Activated T-helper 17 cell treated with anti-CD3 and anti-CD28 coated beads, Interleukin-2, amount 50 U/mL, for 72 hours (primary cell): Measurements from ENCODE around the gene NET1. TPM values are rescaled to one million over a fixed set of nuclear protein-coding genes. Genes with fewer than 3 reads are reported as not detected.

Experiments used
- ATAC-seq: fragments of 150-1000 bp; cut with Tn5 transposase; replicated peaks from 2 replicates; pipeline ENCODE4 v1.10.0; 2021; ENCODE audit warnings: mild to moderate bottlenecking, moderate library complexity
- H3K27ac Mint-ChIP-seq: one replicate; pipeline ENCODE4 v1.8.0; 2022; ENCODE audit warnings: mixed read lengths
- H3K27me3 Mint-ChIP-seq: one replicate; pipeline ENCODE4 v1.8.0; 2022; ENCODE audit warnings: mixed read lengths
- H3K36me3 Mint-ChIP-seq: one replicate; pipeline ENCODE4 v1.8.0; 2022; ENCODE audit warnings: low read depth, mild to moderate bottlenecking, mixed read lengths
- H3K4me1 Mint-ChIP-seq: one replicate; pipeline ENCODE4 v1.8.0; 2022; ENCODE audit warnings: mixed read lengths
- H3K4me3 Mint-ChIP-seq: one replicate; pipeline ENCODE4 v1.8.0; 2022; ENCODE audit warnings: mild to moderate bottlenecking, mixed read lengths
- H3K9me3 Mint-ChIP-seq: one replicate; pipeline ENCODE4 v1.8.0; 2022; ENCODE audit warnings: mixed read lengths
- total RNA-seq, 2 donors: library from RNA; stranded (reverse); gene quantifications; one replicate each; pipeline ENCODE4 v1.2.3, GENCODE V29; 2022

The NET1 gene
- total RNA-seq, 2 donors from 2014 or later: 17.0 to 39.6 TPM

- no peaks in the 10 kb centered on the region for H3K36me3 Mint-ChIP-seq
- H3K27me3 Mint-ChIP-seq: no peaks in the 10 kb centered on the region
- H3K4me1 Mint-ChIP-seq: peaks cover 26% of the 10 kb centered on the region
- H3K27ac Mint-ChIP-seq: peak overlapping the region; percentile 4
- H3K9me3 Mint-ChIP-seq: no peaks in the 10 kb centered on the region
- ATAC-seq: peak; percentile 71
- H3K4me3 Mint-ChIP-seq: peak overlapping the region; percentile 22
Measured at GRCh38 chr10:5443429-5443828, 31.1 kb downstream of the NET1 start.

- H3K4me1 Mint-ChIP-seq: peaks cover 26% of the 10 kb centered on the region
- no peak overlapping the region for H3K4me3 Mint-ChIP-seq
- H3K27me3 Mint-ChIP-seq: no peaks in the 10 kb centered on the region
- no peak for ATAC-seq
- H3K27ac Mint-ChIP-seq: no peak overlapping the region
- no peaks in the 10 kb centered on the region for H3K9me3 Mint-ChIP-seq
- no peaks in the 10 kb centered on the region for H3K36me3 Mint-ChIP-seq
Measured at GRCh38 chr10:5445006-5445405, 32.6 kb downstream of the NET1 start.

- no peak for ATAC-seq
- H3K27me3 Mint-ChIP-seq: no peaks in the 10 kb centered on the region
- H3K27ac Mint-ChIP-seq: no peak overlapping the region
- no peaks in the 10 kb centered on the region for H3K36me3 Mint-ChIP-seq
- H3K4me1 Mint-ChIP-seq: peaks cover 26% of the 10 kb centered on the region
- no peaks in the 10 kb centered on the region for H3K9me3 Mint-ChIP-seq
- peak overlapping the region; percentile 38 for H3K4me3 Mint-ChIP-seq
Measured at GRCh38 chr10:5446390-5446926, 34.1 kb downstream of the NET1 start.

- Mint-ChIP-seq H3K36me3 (peaks cover 4% of the 10 kb centered on the region), H3K4me1 (peaks cover 26% of the 10 kb centered on the region), H3K9me3 (no peaks in the 10 kb centered on the region), H3K4me3 (peak overlapping the region; percentile 38), H3K27ac (peak overlapping the region; percentile 1), H3K27me3 (no peaks in the 10 kb centered on the region)
- ATAC-seq: peak; percentile 23
Measured at GRCh38 chr10:5447056-5447455, 34.7 kb downstream of the NET1 start.

GRCh38 chr10:5447611-5448071 is 35.3 kb downstream of the NET1 start:
- Mint-ChIP-seq H3K36me3 (peaks cover 10% of the 10 kb centered on the region), H3K4me1 (peaks cover 26% of the 10 kb centered on the region), H3K27me3 (no peaks in the 10 kb centered on the region), H3K27ac (peak overlapping the region; percentile 1), H3K4me3 (peak overlapping the region; percentile 38), H3K9me3 (no peaks in the 10 kb centered on the region)
- peak; percentile 90 for ATAC-seq

- peaks cover 18% of the 10 kb centered on the region for H3K36me3 Mint-ChIP-seq
- ATAC-seq: no peak
- H3K9me3 Mint-ChIP-seq: no peaks in the 10 kb centered on the region
- no peak overlapping the region for H3K27ac Mint-ChIP-seq
- no peak overlapping the region for H3K4me3 Mint-ChIP-seq
- H3K27me3 Mint-ChIP-seq: no peaks in the 10 kb centered on the region
- peaks cover 21% of the 10 kb centered on the region for H3K4me1 Mint-ChIP-seq
Measured at GRCh38 chr10:5448333-5449001, 36.1 kb downstream of the NET1 start.

GRCh38 chr10:5449227-5449626 is 36.9 kb downstream of the NET1 start:
- Mint-ChIP-seq H3K4me3 (no peak overlapping the region), H3K27me3 (no peaks in the 10 kb centered on the region), H3K9me3 (no peaks in the 10 kb centered on the region), H3K27ac (no peak overlapping the region), H3K4me1 (peaks cover 14% of the 10 kb centered on the region), H3K36me3 (peaks cover 26% of the 10 kb centered on the region)
- no peak for ATAC-seq

- Mint-ChIP-seq H3K4me3 (no peak overlapping the region), H3K4me1 (peaks cover 9% of the 10 kb centered on the region), H3K27ac (no peak overlapping the region)
Measured at GRCh38 chr10:5449823-5450222, 37.5 kb downstream of the NET1 start.

GRCh38 chr10:5450605-5451384 is 38.4 kb downstream of the NET1 start:
- Mint-ChIP-seq H3K9me3 (no peaks in the 10 kb centered on the region), H3K4me3 (no peak overlapping the region), H3K4me1 (peaks cover 9% of the 10 kb centered on the region), H3K36me3 (peaks cover 41% of the 10 kb centered on the region), H3K27me3 (no peaks in the 10 kb centered on the region), H3K27ac (no peak overlapping the region)
- no peak for ATAC-seq

More at GRCh38 chr10:5449823-5450222, 37.5 kb downstream of the NET1 start:
- ATAC-seq: no peak
- peaks cover 32% of the 10 kb centered on the region for H3K36me3 Mint-ChIP-seq
- H3K9me3 Mint-ChIP-seq: no peaks in the 10 kb centered on the region
- H3K27me3 Mint-ChIP-seq: no peaks in the 10 kb centered on the region

GRCh38 chr10:5453749-5454489 is 41.6 kb downstream of the NET1 start:
- Mint-ChIP-seq H3K4me1 (no peaks in the 10 kb centered on the region), H3K9me3 (no peaks in the 10 kb centered on the region), H3K27me3 (no peaks in the 10 kb centered on the region), H3K36me3 (peaks cover 65% of the 10 kb centered on the region), H3K4me3 (no peak overlapping the region), H3K27ac (no peak overlapping the region)
- no peak for ATAC-seq

GRCh38 chr10:5456563-5456962 is 44.2 kb downstream of the NET1 start:
- no peak for ATAC-seq
- Mint-ChIP-seq H3K36me3 (peaks cover 65% of the 10 kb centered on the region), H3K4me3 (no peak overlapping the region), H3K9me3 (no peaks in the 10 kb centered on the region), H3K27ac (no peak overlapping the region), H3K4me1 (no peaks in the 10 kb centered on the region), H3K27me3 (no peaks in the 10 kb centered on the region)

GRCh38 chr10:5457741-5458140 is 45.4 kb downstream of the NET1 start:
- H3K27ac Mint-ChIP-seq: no peak overlapping the region

GRCh38 chr10:5458425-5458824 is 46.1 kb downstream of the NET1 start:
- Mint-ChIP-seq H3K4me1 (no peaks in the 10 kb centered on the region), H3K27ac (no peak overlapping the region), H3K36me3 (peaks cover 47% of the 10 kb centered on the region)

More at GRCh38 chr10:5457741-5458140, 45.4 kb downstream of the NET1 start:
- H3K27me3 Mint-ChIP-seq: no peaks in the 10 kb centered on the region
- ATAC-seq: no peak
- H3K4me3 Mint-ChIP-seq: no peak overlapping the region
- H3K9me3 Mint-ChIP-seq: no peaks in the 10 kb centered on the region
- H3K36me3 Mint-ChIP-seq: peaks cover 54% of the 10 kb centered on the region
- H3K4me1 Mint-ChIP-seq: no peaks in the 10 kb centered on the region

GRCh38 chr10:5458949-5459747 is 46.8 kb downstream of the NET1 start:
- Mint-ChIP-seq H3K4me3 (no peak overlapping the region), H3K27me3 (no peaks in the 10 kb centered on the region), H3K4me1 (no peaks in the 10 kb centered on the region), H3K36me3 (peaks cover 40% of the 10 kb centered on the region), H3K27ac (no peak overlapping the region), H3K9me3 (no peaks in the 10 kb centered on the region)
- no peak for ATAC-seq

More at GRCh38 chr10:5458425-5458824, 46.1 kb downstream of the NET1 start:
- H3K27me3 Mint-ChIP-seq: no peaks in the 10 kb centered on the region
- no peak overlapping the region for H3K4me3 Mint-ChIP-seq
- no peak for ATAC-seq
- no peaks in the 10 kb centered on the region for H3K9me3 Mint-ChIP-seq
